A673 (cell line): ENCODE results near the gene ACSS2.

Source experiments
- CTCF ChIP-seq: fragments of 300-800, 200-600 bp; sonication (generic); conservative IDR thresholded peaks from 2 replicates; pipeline ENCODE4 v1.5.1; 2017; ENCODE audit warnings: low read depth, mild to moderate bottlenecking, antibody characterized with exemption, low read length, moderate library complexity, mixed read lengths
- EZH2 ChIP-seq: fragments of 200-600 bp; sonication (generic); IDR thresholded peaks from 2 replicates; pipeline ENCODE4 v1.6.1; 2017; ENCODE audit warnings: borderline replicate concordance, low read depth, mild to moderate bottlenecking, mixed read lengths, antibody characterized with exemption, low read length; ENCODE audit not compliant: poor library complexity, severe bottlenecking

GRCh38 chr20:34956041-34956458 is 79.6 kb downstream of the ACSS2 start:
- TF ChIP-seq CTCF (peak; percentile 13; the same call in 1 of the 2 replicates), EZH2 (no peak)
